GM19468 (cell line): ENCODE measurements around the gene LRFN3.

Experiments
- ATAC-seq: cut with Tn5 transposase; IDR thresholded peaks from one replicate; pipeline ENCODE4 v1.9.1; 2021; ENCODE audit warnings: mild to moderate bottlenecking, moderate library complexity, moderate number of reproducible peaks; ENCODE audit not compliant: unreplicated experiment; ENCODE audit errors: extremely low read depth

The LRFN3 gene

GRCh38 chr19:35993923-35994598, 57.9 kb downstream of the LRFN3 start:
- no peak for ATAC-seq
